H1 (cell line): ENCODE measurements around the gene KCNH5.

Experiments
- CREB1 ChIP-seq: IDR thresholded peaks from 2 replicates; pipeline ENCODE4 v1.6.1; 2012; ENCODE audit warnings: inconsistent platforms
- E2F6 ChIP-seq: IDR thresholded peaks from 2 replicates; pipeline ENCODE4 v1.6.1; 2012; ENCODE audit warnings: inconsistent platforms
- HDAC2 ChIP-seq, 2 experiments: fragments of 300-600 bp in 1 of 2; sonication (generic) in 1 of 2; IDR thresholded peaks; 2 replicates each; pipeline ENCODE4 v1.6.1; 2011 to 2012; ENCODE audit warnings: low read depth in 2 of 2, low read length in 2 of 2, mild to moderate bottlenecking in 2 of 2, moderate library complexity in 2 of 2, borderline replicate concordance in 1 of 2, inconsistent platforms in 1 of 2
- MAX ChIP-seq: IDR thresholded peaks from 2 replicates; pipeline ENCODE4 v1.6.1; 2012; ENCODE audit warnings: inconsistent platforms
- RAD21 ChIP-seq, 2 experiments: IDR thresholded peaks in 1 of 2; conservative IDR thresholded peaks in 1 of 2; 2 replicates each; pipeline ENCODE4 v1.6.1; 2011; ENCODE audit warnings: low read depth in 2 of 2, low read length in 2 of 2, improper control_type of control experiment in 1 of 2, inconsistent platforms in 1 of 2, mild to moderate bottlenecking in 1 of 2, moderate library complexity in 1 of 2

GRCh38 chr14:62691647-62692489 lies 353.4 kb downstream of the KCNH5 start:
- TF ChIP-seq HDAC2 (IDR thresholded peaks at IDR 0.05; ENCODE audit: borderline replicate concordance in 1 of 2, low read depth in 2 of 2, low read length in 2 of 2) (no peak), RAD21 (IDR thresholded peaks at IDR 0.05 in 1 of 2, conservative IDR thresholded peaks at IDR 0.05 in 1 of 2; ENCODE audit: low read depth in 2 of 2, low read length in 2 of 2) (no peak), CREB1 (no peak), E2F6 (no peak), MAX (no peak)
